Thoracic aorta (tissue), 2 donors: ENCODE measurements around the gene GALNT6. TPM values are rescaled to one million over a fixed set of nuclear protein-coding genes. Genes with fewer than 3 reads are reported as not detected.

ENCODE experiments used
- ATAC-seq: fragments of 150-250 bp; one replicate; pipeline ENCODE4 v1.8.0; 2017; ENCODE audit warnings: low read depth; ENCODE audit not compliant: insufficient number of reproducible peaks, low FRiP score
- DNase-seq: peaks from one replicate; pipeline ENCODE4 v3.0.0-alpha.2; 2020; ENCODE audit warnings: low spot score
- H3K27ac ChIP-seq, 2 donors: fragments of 200-600 bp; sonication (generic); 1 replicate in 1 of 2; 2 replicates in 1 of 2; pipeline ENCODE4 v1.5.1; 2016; ENCODE audit warnings: mild to moderate bottlenecking in 2 of 2, moderate library complexity in 2 of 2
- H3K27me3 ChIP-seq: fragments of 200-600 bp; sonication (generic); replicated peaks from 2 replicates; pipeline ENCODE4 v1.6.0; 2016; ENCODE audit warnings: mild to moderate bottlenecking; ENCODE audit not compliant: insufficient read depth
- H3K36me3 ChIP-seq: fragments of 200-600 bp; sonication (generic); one replicate; pipeline ENCODE4 v1.5.1; 2016
- H3K4me1 ChIP-seq, 2 donors: fragments of 200-600 bp; sonication (generic); 1 replicate in 1 of 2; 2 replicates in 1 of 2; pipeline versions ENCODE4 v1.5.1 to v1.6.0; 2016; ENCODE audit warnings: low read depth in 2 of 2, mild to moderate bottlenecking in 1 of 2; ENCODE audit not compliant: control insufficient read depth in 1 of 2
- H3K4me3 ChIP-seq: fragments of 200-600 bp; sonication (generic); 2 replicates; pipeline ENCODE4 v1.5.1; 2016; ENCODE audit warnings: mild to moderate bottlenecking
- H3K9me3 ChIP-seq: fragments of 200-600 bp; sonication (generic); 2 replicates; pipeline ENCODE4 v1.5.1; 2016
- CTCF ChIP-seq: fragments of 200-600 bp; sonication (generic); IDR thresholded peaks from one replicate; pipeline ENCODE4 v1.5.1; 2019; ENCODE audit warnings: antibody characterized with exemption
- total RNA-seq, 2 donors: library from RNA; depleted of rRNA; stranded (reverse); fragments of >200 nt; gene quantifications; one replicate each; pipeline versions ENCODE4 v1.1.0 to v1.2.3, GENCODE V29; 2016

The GALNT6 gene
- total RNA-seq, 2 donors from 2014 or later = 9.9 to 11.5 TPM

- Histone ChIP-seq H3K4me3 (no peak overlapping the region), H3K27me3 (no peaks in the 10 kb centered on the region), H3K27ac (no peak overlapping the region), H3K36me3 (no peaks in the 10 kb centered on the region), H3K9me3 (no peaks in the 10 kb centered on the region), H3K4me1 (peaks cover 0 to 5% of the 10 kb centered on the region in 2 donors)
- DNase-seq (no peak), ATAC-seq (no peak)
- peak; percentile 23 for TF ChIP-seq CTCF
Measured at GRCh38 chr12:51421266-51421884, 30.2 kb upstream of the GALNT6 start.

GRCh38 chr12:51419425-51420193, 28.4 kb upstream of the GALNT6 start:
- H3K9me3 ChIP-seq = no peaks in the 10 kb centered on the region
- DNase-seq (no peak), ATAC-seq (no peak)
- no peak overlapping the region for H3K4me3 ChIP-seq
- no peak for TF ChIP-seq CTCF
- H3K36me3 ChIP-seq = no peaks in the 10 kb centered on the region
- no peaks in the 10 kb centered on the region for H3K27me3 ChIP-seq
- peaks cover 0 to 5% of the 10 kb centered on the region in 2 donors for H3K4me1 ChIP-seq
- H3K27ac ChIP-seq = no peak overlapping the region

GRCh38 chr12:51417826-51418225, 26.6 kb upstream of the GALNT6 start:
- H3K4me1 ChIP-seq = no peaks in the 10 kb centered on the region
- no peaks in the 10 kb centered on the region for H3K9me3 ChIP-seq
- no peaks in the 10 kb centered on the region for H3K27me3 ChIP-seq
- no peak overlapping the region for H3K4me3 ChIP-seq
- no peaks in the 10 kb centered on the region for H3K36me3 ChIP-seq
- H3K27ac ChIP-seq = no peak overlapping the region
- TF ChIP-seq CTCF = no peak
- ATAC-seq (no peak), DNase-seq (no peak)

GRCh38 chr12:51415931-51416330, 24.7 kb upstream of the GALNT6 start:
- no peak for ATAC-seq
- no peaks in the 10 kb centered on the region for H3K27me3 ChIP-seq
- no peaks in the 10 kb centered on the region for H3K36me3 ChIP-seq
- H3K4me3 ChIP-seq = no peak overlapping the region
- DNase-seq = no peak
- no peak overlapping the region for H3K27ac ChIP-seq
- H3K4me1 ChIP-seq = no peaks in the 10 kb centered on the region
- H3K9me3 ChIP-seq = no peaks in the 10 kb centered on the region
- no peak for TF ChIP-seq CTCF

- no peak overlapping the region for H3K4me3 ChIP-seq
- no peaks in the 10 kb centered on the region for H3K27me3 ChIP-seq
- no peaks in the 10 kb centered on the region for H3K9me3 ChIP-seq
- TF ChIP-seq CTCF = no peak
- no peak for DNase-seq
- no peaks in the 10 kb centered on the region for H3K36me3 ChIP-seq
- no peak overlapping the region for H3K27ac ChIP-seq
- no peak for ATAC-seq
- H3K4me1 ChIP-seq = no peaks in the 10 kb centered on the region
Measured at GRCh38 chr12:51413791-51414190, 22.6 kb upstream of the GALNT6 start.
